ENCODE measurements around the gene HDLBP. TPM values are rescaled to one million over a fixed set of nuclear protein-coding genes. Genes with fewer than 3 reads are reported as not detected.

Gene HDLBP
- total and polyA plus RNA-seq, 3 donors from 2014 or later = 600 to 790 (median 648) TPM

GRCh38 chr2:241216211-241216761 is 99.2 kb downstream of the HDLBP start:
- H3K4me3 ChIP-seq = no peak overlapping the region
- DNase-seq = no peak
- intact Hi-C loops (cut with DNase I; ENCODE audit: low total_unique reads) = no loop called here
- TF ChIP-seq CTCF (IDR thresholded peaks at IDR 0.05) (no peak), POLR2A (IDR thresholded peaks at IDR 0.05) (no peak)
- H3K27me3 ChIP-seq = no peaks in the 10 kb centered on the region
- no peaks in the 10 kb centered on the region for H3K9me3 ChIP-seq
- peaks cover 7% of the 10 kb centered on the region for H3K4me1 ChIP-seq
- WGBS, 2 donors = 72 to 81% methylated on average over 12 to 14 of the region's 14 CpGs
- no peak overlapping the region for H3K27ac ChIP-seq
- H3K36me3 ChIP-seq (ENCODE audit: low read depth, missing control alignments) = no peaks in the 10 kb centered on the region

GRCh38 chr2:241215421-241215820 is 100.1 kb downstream of the HDLBP start:
- H3K27me3 ChIP-seq = no peaks in the 10 kb centered on the region
- TF ChIP-seq CTCF (IDR thresholded peaks at IDR 0.05) (no peak), POLR2A (IDR thresholded peaks at IDR 0.05) (no peak)
- peaks cover 7% of the 10 kb centered on the region for H3K4me1 ChIP-seq
- 61 to 63% methylated on average over 7 to 9 of the region's 9 CpGs for whole genome bisulfite sequencing, 2 donors
- no peaks in the 10 kb centered on the region for H3K9me3 ChIP-seq
- no peaks in the 10 kb centered on the region for H3K36me3 ChIP-seq (ENCODE audit: low read depth, missing control alignments)
- no peak for DNase-seq
- H3K27ac ChIP-seq = no peak overlapping the region
- no peak overlapping the region for H3K4me3 ChIP-seq
- intact Hi-C loops (cut with DNase I; ENCODE audit: low total_unique reads) = no loop called here

GRCh38 chr2:241214766-241215165 is 100.7 kb downstream of the HDLBP start:
- no peaks in the 10 kb centered on the region for H3K9me3 ChIP-seq
- DNase-seq = no peak
- peaks cover 7% of the 10 kb centered on the region for H3K4me1 ChIP-seq
- no peak overlapping the region for H3K4me3 ChIP-seq
- TF ChIP-seq POLR2A (IDR thresholded peaks at IDR 0.05) (no peak), CTCF (IDR thresholded peaks at IDR 0.05) (no peak)
- H3K27ac ChIP-seq = no peak overlapping the region
- 97 to 100% methylated on average over 1 to 12 of the region's 12 CpGs for WGBS, 2 donors
- intact Hi-C loops (cut with DNase I; ENCODE audit: low total_unique reads) = no loop called here
- H3K36me3 ChIP-seq (ENCODE audit: low read depth, missing control alignments) = no peaks in the 10 kb centered on the region
- no peaks in the 10 kb centered on the region for H3K27me3 ChIP-seq

- Histone ChIP-seq H3K36me3 (ENCODE audit: low read depth, missing control alignments) (no peaks in the 10 kb centered on the region), H3K4me3 (no peak overlapping the region), H3K27me3 (no peaks in the 10 kb centered on the region), H3K9me3 (no peaks in the 10 kb centered on the region), H3K4me1 (peaks cover 7% of the 10 kb centered on the region), H3K27ac (no peak overlapping the region)
- TF ChIP-seq POLR2A (IDR thresholded peaks at IDR 0.05) (no peak), CTCF (IDR thresholded peaks at IDR 0.05) (no peak)
- whole genome bisulfite sequencing, 2 donors = 67 to 75% methylated on average over 10 of the region's 10 CpGs
- DNase-seq = no peak
- intact Hi-C loops (cut with DNase I; ENCODE audit: low total_unique reads) = no loop called here
These were observed 101.3 kb downstream of the HDLBP start for GRCh38 chr2:241214209-241214608.

- H3K36me3 ChIP-seq (ENCODE audit: low read depth, missing control alignments) = no peaks in the 10 kb centered on the region
- no peak overlapping the region for H3K27ac ChIP-seq
- H3K9me3 ChIP-seq = no peaks in the 10 kb centered on the region
- H3K4me3 ChIP-seq = no peak overlapping the region
- no peaks in the 10 kb centered on the region for H3K27me3 ChIP-seq
- intact Hi-C loops (cut with DNase I; ENCODE audit: low total_unique reads) = no loop called here
- TF ChIP-seq CTCF (IDR thresholded peaks at IDR 0.05) (no peak), POLR2A (IDR thresholded peaks at IDR 0.05) (no peak)
- no peak for DNase-seq
- peaks cover 1% of the 10 kb centered on the region for H3K4me1 ChIP-seq
- WGBS, 2 donors = 78 to 83% methylated on average over 6 to 7 of the region's 7 CpGs
These were observed 101.9 kb downstream of the HDLBP start for GRCh38 chr2:241213567-241213966.

Data from testis (tissue), 3 donors.